OCI-LY3 (cell line): ENCODE results near the gene STK32C.

Experiments used
- H2AFZ ChIP-seq: fragments of 200-600, 300-600 bp; shearing (Covaris generic); 2 replicates; pipeline ENCODE4 v1.6.0; 2014; ENCODE audit warnings: antibody characterized with exemption, low read depth, low read length
- H3K27ac ChIP-seq: fragments of 200-600, 300-600 bp; sonication (generic); 2 replicates; pipeline ENCODE4 v1.5.1; 2014; ENCODE audit warnings: mild to moderate bottlenecking, low read length, moderate library complexity, mixed read lengths
- H3K27me3 ChIP-seq: fragments of 200-600, 300-600 bp; sonication (generic); 2 replicates; pipeline ENCODE4 v1.6.1; 2014; ENCODE audit warnings: low read depth, low read length, mixed read lengths
- H3K36me3 ChIP-seq: fragments of 200-600, 300-600 bp; sonication (generic); replicated peaks from 2 replicates; pipeline ENCODE3; 2014; ENCODE audit warnings: low read depth, low read length, mixed read lengths
- H3K4me1 ChIP-seq: fragments of 300-600, 200-600 bp; sonication (generic); 2 replicates; pipeline ENCODE4 v1.6.1; 2014; ENCODE audit warnings: low read length, mixed read lengths
- H3K4me2 ChIP-seq: fragments of 200-600, 300-600 bp; sonication (generic); 2 replicates; pipeline ENCODE4 v1.6.1; 2014; ENCODE audit warnings: low read length, mixed read lengths
- H3K4me3 ChIP-seq: fragments of 300-600, 200-600 bp; sonication (generic); 2 replicates; pipeline ENCODE4 v1.5.1; 2014; ENCODE audit warnings: antibody characterized with exemption, mild to moderate bottlenecking, low read length, moderate library complexity
- H3K79me2 ChIP-seq: fragments of 300-600, 200-600 bp; shearing (Covaris generic); 2 replicates; pipeline ENCODE4 v1.6.1; 2014; ENCODE audit warnings: mild to moderate bottlenecking, low read length, mixed read lengths
- H3K9ac ChIP-seq: fragments of 300-600, 200-600 bp; shearing (Covaris generic); 2 replicates; pipeline ENCODE4 v1.6.0; 2014; ENCODE audit warnings: mild to moderate bottlenecking, low read length, moderate library complexity
- H3K9me3 ChIP-seq: fragments of 200-600, 300-600 bp; shearing (Covaris generic); 2 replicates; pipeline ENCODE4 v1.6.1; 2014; ENCODE audit warnings: low read length, mixed read lengths; ENCODE audit not compliant: insufficient read depth
- H4K20me1 ChIP-seq: fragments of 200-600, 300-600 bp; sonication (generic); 2 replicates; pipeline ENCODE4 v1.6.1; 2016; ENCODE audit warnings: low read length, mixed read lengths; ENCODE audit not compliant: insufficient read depth
- CTCF ChIP-seq: fragments of 200-600, 300-600 bp; sonication (generic); IDR thresholded peaks from 2 replicates; pipeline ENCODE4 v1.5.1; 2014; ENCODE audit warnings: antibody characterized with exemption, low read length, low read depth
- EZH2phosphoT487 ChIP-seq: fragments of 200-600 bp; shearing (Covaris generic); IDR thresholded peaks from 2 replicates; pipeline ENCODE4 v1.6.1; 2018; ENCODE audit warnings: antibody characterized with exemption, mixed run types, low read depth

STK32C gene

DNA sequence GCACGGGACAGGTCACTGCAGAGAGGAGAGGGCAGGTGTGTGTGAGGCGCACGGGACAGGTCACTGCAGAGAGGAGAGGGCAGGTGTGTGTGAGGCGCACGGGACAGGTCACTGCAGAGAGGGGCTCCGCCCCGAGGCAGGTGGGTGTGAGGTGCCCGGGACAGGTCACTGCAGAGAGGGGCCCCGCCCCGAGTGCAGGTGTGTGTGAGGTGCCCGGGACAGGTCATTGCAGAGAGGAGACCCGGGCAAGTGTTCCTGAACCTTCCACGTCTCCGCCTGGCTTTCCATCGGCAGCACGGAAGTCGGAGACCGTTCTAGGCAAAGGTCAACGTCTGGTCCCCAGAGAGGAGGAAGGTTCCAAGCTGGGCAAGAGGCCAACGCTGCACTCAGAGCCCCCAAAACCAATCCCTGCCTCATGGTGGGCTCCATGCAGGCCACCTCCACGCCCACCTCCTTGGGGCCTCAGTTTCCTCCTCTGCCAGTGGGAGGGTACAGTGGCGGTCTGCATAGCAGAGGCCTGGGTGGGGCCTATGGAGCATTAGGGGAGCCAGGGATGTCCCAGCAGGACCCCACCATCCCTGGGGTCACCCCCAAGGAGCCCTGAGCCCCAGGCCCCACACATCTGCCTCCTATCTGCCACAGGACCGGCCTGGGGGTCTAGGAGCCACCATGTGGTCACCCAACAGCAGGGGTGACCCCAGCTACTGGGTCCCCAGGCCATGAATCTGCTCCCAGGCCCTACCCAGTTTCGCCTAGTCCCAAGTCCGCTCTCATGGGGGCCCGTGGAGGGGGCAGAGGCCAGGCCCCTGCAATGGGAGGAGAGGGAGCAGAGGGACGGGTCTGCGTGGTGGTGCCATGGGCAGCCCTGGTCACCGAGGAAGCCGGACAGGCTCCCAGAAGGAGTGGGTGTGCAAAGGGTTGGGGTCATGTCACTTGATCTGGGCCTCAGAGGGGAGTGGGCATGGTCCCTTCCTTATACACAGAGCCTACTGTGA lies 57.0 kb downstream of the STK32C start:
- Histone ChIP-seq H3K4me1 (no peaks in the 10 kb centered on the region), H3K9ac (no peak overlapping the region), H4K20me1 (no peaks in the 10 kb centered on the region), H3K4me3 (no peak overlapping the region), H3K4me2 (no peak overlapping the region), H3K27ac (no peak overlapping the region), H3K9me3 (no peaks in the 10 kb centered on the region), H3K36me3 (no peaks in the 10 kb centered on the region), H3K79me2 (no peaks in the 10 kb centered on the region), H3K27me3 (no peaks in the 10 kb centered on the region), H2AFZ (no peak overlapping the region)
- no peak for TF ChIP-seq EZH2phosphoT487
- TF ChIP-seq CTCF, result no peak

- H3K9me3 ChIP-seq, result no peaks in the 10 kb centered on the region
- no peak for TF ChIP-seq EZH2phosphoT487
- no peak for TF ChIP-seq CTCF
- H3K27me3 ChIP-seq, result no peaks in the 10 kb centered on the region
- no peak overlapping the region for H2AFZ ChIP-seq
- H3K4me2 ChIP-seq, result no peak overlapping the region
- no peak overlapping the region for H3K27ac ChIP-seq
- no peaks in the 10 kb centered on the region for H3K36me3 ChIP-seq
- no peaks in the 10 kb centered on the region for H3K79me2 ChIP-seq
- H3K9ac ChIP-seq, result no peak overlapping the region
- no peaks in the 10 kb centered on the region for H4K20me1 ChIP-seq
- H3K4me3 ChIP-seq, result no peak overlapping the region
- no peaks in the 10 kb centered on the region for H3K4me1 ChIP-seq
These were observed 57.9 kb downstream of the STK32C start for GRCh38 chr10:132249824-132250375.

- H3K27ac ChIP-seq, result no peak overlapping the region
- H3K4me2 ChIP-seq, result no peak overlapping the region
- H3K4me1 ChIP-seq, result no peaks in the 10 kb centered on the region
- no peaks in the 10 kb centered on the region for H3K9me3 ChIP-seq
- no peak overlapping the region for H3K4me3 ChIP-seq
- no peaks in the 10 kb centered on the region for H3K79me2 ChIP-seq
- H4K20me1 ChIP-seq, result no peaks in the 10 kb centered on the region
- TF ChIP-seq EZH2phosphoT487 (no peak), CTCF (no peak)
- no peaks in the 10 kb centered on the region for H3K27me3 ChIP-seq
- no peaks in the 10 kb centered on the region for H3K36me3 ChIP-seq
- no peak overlapping the region for H3K9ac ChIP-seq
- no peak overlapping the region for H2AFZ ChIP-seq
These were observed 58.5 kb downstream of the STK32C start for GRCh38 chr10:132249226-132249724.
